IMR-90 (cell line): Measurements from ENCODE around the gene TMEM256. TPM values are rescaled to one million over a fixed set of nuclear protein-coding genes. Genes with fewer than 3 reads are reported as not detected.
A peak's percentile ranks its signal among the peaks of the same experiment; 100 is the strongest.

Experiments used
- ATAC-seq: fragments of 200-7000 bp; cut with Tn5 transposase; 2 replicates; pipeline ENCODE4 v1.9.1; 2020; ENCODE audit warnings: low read depth, mild to moderate bottlenecking, moderate library complexity
- BruUV-seq: library from RNA; stranded (reverse); fragments of 400-500 nt; replicated peaks from 2 replicates; lab custom pipeline; 2021; lab: Mats Ljungman, UMichigan
- CTCF ChIA-PET: fragments of 300-600 bp; formaldehyde crosslinking; extraction: SDS; loops from one replicate; lab custom pipeline; 2021; ENCODE audit warnings: antibody characterized with exemption; lab: Yijun Ruan, JAX
- POLR2A ChIA-PET: fragments of 300-600 bp; sonication (Branson Sonifier 250); formaldehyde crosslinking; loops from one replicate; lab custom pipeline; 2022; ENCODE audit warnings: antibody characterized with exemption; ENCODE audit not compliant: unreplicated experiment; lab: Charles Lee
- DNase-seq: peaks from one replicate; pipeline ENCODE4 v3.0.0; 2013
- H2AFZ ChIP-seq: replicated peaks from 2 replicates; pipeline ENCODE3; 2013; ENCODE audit warnings: low read length, mild to moderate bottlenecking; ENCODE audit not compliant: poor library complexity
- H2AK5ac ChIP-seq: 2 replicates; pipeline ENCODE4 v1.6.1; 2013; ENCODE audit warnings: low read depth, low read length, inconsistent platforms
- H2AK9ac ChIP-seq: replicated peaks from 2 replicates; pipeline ENCODE3; 2013; ENCODE audit warnings: mild to moderate bottlenecking, low read depth, low read length, moderate library complexity; ENCODE audit not compliant: poor library complexity
- H2BK120ac ChIP-seq: 2 replicates; pipeline ENCODE4 v1.6.1; 2013; ENCODE audit warnings: low read depth, low read length, inconsistent platforms
- H2BK15ac ChIP-seq: 3 replicates; pipeline ENCODE4 v1.6.1; 2013; ENCODE audit warnings: low read depth, low read length, inconsistent platforms
- H2BK20ac ChIP-seq: 2 replicates; pipeline ENCODE4 v1.6.1; 2013; ENCODE audit warnings: low read depth, mild to moderate bottlenecking, inconsistent platforms, low read length, moderate library complexity
- H2BK5ac ChIP-seq: 2 replicates; pipeline ENCODE4 v1.6.1; 2013; ENCODE audit warnings: mild to moderate bottlenecking, low read depth, low read length, inconsistent platforms; ENCODE audit not compliant: poor library complexity, severe bottlenecking
- H3K14ac ChIP-seq: replicated peaks from 2 replicates; pipeline ENCODE4 v1.6.1; 2013; ENCODE audit warnings: low read depth, low read length, inconsistent platforms
- H3K18ac ChIP-seq: 2 replicates; pipeline ENCODE4 v1.6.1; 2013; ENCODE audit warnings: low read depth, low read length, control low read depth
- H3K23ac ChIP-seq: 2 replicates; pipeline ENCODE4 v1.6.1; 2013; ENCODE audit warnings: low read depth, low read length, inconsistent platforms
- H3K27ac ChIP-seq: 2 replicates; pipeline ENCODE4 v1.5.1; 2013; ENCODE audit warnings: mild to moderate bottlenecking, control low read depth, low read length; ENCODE audit not compliant: insufficient read depth
- H3K27me3 ChIP-seq: 2 replicates; pipeline ENCODE4 v1.6.1; 2013; ENCODE audit warnings: low read length; ENCODE audit not compliant: control insufficient read depth, insufficient read depth
- H3K36me3 ChIP-seq: 2 replicates; pipeline ENCODE4 v1.6.1; 2013; ENCODE audit warnings: low read length, mixed read lengths; ENCODE audit not compliant: control insufficient read depth, insufficient read depth
- H3K4ac ChIP-seq: 2 replicates; pipeline ENCODE4 v1.6.1; 2013; ENCODE audit warnings: low read depth, low read length, inconsistent platforms
- H3K4me1 ChIP-seq: 2 replicates; pipeline ENCODE4 v1.6.1; 2013; ENCODE audit warnings: low read length, mixed read lengths; ENCODE audit not compliant: control insufficient read depth, insufficient read depth
- H3K4me2 ChIP-seq: 2 replicates; pipeline ENCODE4 v1.6.1; 2013; ENCODE audit warnings: low read depth, mild to moderate bottlenecking, control low read depth, low read length, moderate library complexity
- H3K4me3 ChIP-seq: 2 replicates; pipeline ENCODE4 v1.5.1; 2013; ENCODE audit warnings: low read depth, mild to moderate bottlenecking, control low read depth, low read length, moderate library complexity; ENCODE audit not compliant: insufficient read depth
- H3K56ac ChIP-seq: 2 replicates; pipeline ENCODE4 v1.6.1; 2013; ENCODE audit warnings: low read length, inconsistent platforms; ENCODE audit not compliant: insufficient read depth; ENCODE audit errors: extremely low read depth
- H3K79me1 ChIP-seq, 2 experiments: 2 replicates each; pipeline ENCODE4 v1.6.1; 2013; ENCODE audit warnings: low read length in 2 of 2, inconsistent platforms in 1 of 2, low read depth in 1 of 2
- H3K9ac ChIP-seq: 2 replicates; pipeline ENCODE4 v1.6.1; 2013; ENCODE audit warnings: low read depth, low read length, control low read depth
- H3K9me1 ChIP-seq: 2 replicates; pipeline ENCODE4 v1.6.1; 2013; ENCODE audit warnings: low read length, inconsistent platforms; ENCODE audit not compliant: insufficient read depth
- H3K9me3 ChIP-seq: 2 replicates; pipeline ENCODE4 v1.6.1; 2013; ENCODE audit warnings: low read length; ENCODE audit not compliant: control insufficient read depth, insufficient read depth
- H4K20me1 ChIP-seq: 2 replicates; pipeline ENCODE4 v1.6.1; 2013; ENCODE audit warnings: low read length, inconsistent platforms; ENCODE audit not compliant: insufficient read depth
- H4K5ac ChIP-seq: 2 replicates; pipeline ENCODE4 v1.6.1; 2013; ENCODE audit warnings: mild to moderate bottlenecking, low read depth, low read length, control low read depth
- H4K8ac ChIP-seq, 2 experiments: 2 replicates each; pipeline ENCODE4 v1.6.1; 2013; ENCODE audit warnings: low read depth in 2 of 2, low read length in 2 of 2, control low read depth in 1 of 2, inconsistent platforms in 1 of 2
- H4K91ac ChIP-seq: 2 replicates; pipeline ENCODE4 v1.6.1; 2013; ENCODE audit warnings: low read depth, low read length, inconsistent platforms; ENCODE audit not compliant: insufficient read depth
- BHLHE40 ChIP-seq: fragments of 150-350 bp; IDR thresholded peaks from 2 replicates; pipeline ENCODE4 v1.6.1; 2016; ENCODE audit warnings: mild to moderate bottlenecking, low read depth, low read length
- CTCF ChIP-seq: conservative IDR thresholded peaks from 2 replicates; pipeline ENCODE4 v1.5.1; 2012; ENCODE audit warnings: mild to moderate bottlenecking, low read depth, low read length, improper control_type of control experiment
- MAFK ChIP-seq: IDR thresholded peaks from 2 replicates; pipeline ENCODE4 v1.6.1; 2012; ENCODE audit warnings: low read depth, low read length, improper control_type of control experiment
- MAZ ChIP-seq: IDR thresholded peaks from 2 replicates; pipeline ENCODE4 v1.6.1; 2012; ENCODE audit warnings: low read depth, mild to moderate bottlenecking, low read length, improper control_type of control experiment, moderate library complexity, borderline replicate concordance
- MXI1 ChIP-seq: IDR thresholded peaks from 2 replicates; pipeline ENCODE4 v1.6.1; 2012; ENCODE audit warnings: low read depth, mild to moderate bottlenecking, low read length, moderate library complexity, borderline replicate concordance
- POLR2A ChIP-seq: IDR thresholded peaks from 2 replicates; pipeline ENCODE4 v1.6.1; 2012; ENCODE audit warnings: mild to moderate bottlenecking, low read depth, low read length
- RAD21 ChIP-seq: IDR thresholded peaks from 2 replicates; pipeline ENCODE4 v1.6.1; 2012; ENCODE audit warnings: low read length, improper control_type of control experiment
- RCOR1 ChIP-seq: IDR thresholded peaks from 2 replicates; pipeline ENCODE4 v1.6.1; 2012; ENCODE audit warnings: mild to moderate bottlenecking, low read length, improper control_type of control experiment; ENCODE audit not compliant: insufficient replicate concordance
- RFX5 ChIP-seq: IDR thresholded peaks from 2 replicates; pipeline ENCODE4 v1.8.0; 2012; ENCODE audit warnings: low read depth, mild to moderate bottlenecking, low read length, moderate library complexity
- SMC3 ChIP-seq: fragments of 150-350 bp; IDR thresholded peaks from 2 replicates; pipeline ENCODE4 v1.6.1; 2016; ENCODE audit warnings: low read depth, mild to moderate bottlenecking, antibody characterized with exemption, low read length, moderate library complexity
- USF2 ChIP-seq: fragments of 150-350 bp; IDR thresholded peaks from 2 replicates; pipeline ENCODE4 v1.6.1; 2017; ENCODE audit warnings: mild to moderate bottlenecking, antibody characterized with exemption, low read length, low read depth
- WGBS, 2 experiments: methylation state at CpG; one replicate each; pipeline versions ENCODE4 v1.1.5 to v1.1.7; 2013; ENCODE audit warnings: missing lambda C conversion rate in 2 of 2; ENCODE audit not compliant: insufficient read length in 1 of 2; ENCODE audit errors: extremely low coverage in 2 of 2; 5-methylcytosine and 5-hydroxymethylcytosine counted together
- dilution Hi-C: fragments of 300-500 bp; cut with HindIII; formaldehyde crosslinking; loops from one replicate; pipeline ENCODE4 v1.14.3; 2018; ENCODE audit warnings: low sequenced_read_pairs; ENCODE audit not compliant: unreplicated experiment
- in situ Hi-C: fragments of 300-500 bp; cut with MboI; formaldehyde crosslinking; loops from 3 replicates; pipeline ENCODE4 v1.14.3; 2019; ENCODE audit warnings: low sequenced_read_pairs, inconsistent platforms, mixed read lengths
- intact Hi-C: fragments of 100-400 bp; cut with micrococcal nuclease; formaldehyde crosslinking; loops from 2 replicates; pipeline ENCODE4 v1.10.0; 2022
- polyA plus RNA-seq, 3 experiments: library from polyadenylated mRNA; depleted of rRNA; stranded (reverse); fragments of >200 nt; gene quantifications; 2 replicates each; pipeline ENCODE4 v1.2.3, GENCODE V29; 2012; ENCODE audit warnings: low replicate concordance in 1 of 3
- total RNA-seq: library from RNA; depleted of rRNA; stranded (reverse); fragments of >200 nt; gene quantifications from 2 replicates; pipeline ENCODE4 v1.2.3, GENCODE V29; 2012

TMEM256 gene
- total and polyA plus RNA-seq, 2 of the 4 experiments (the other 2 are of a cell fraction): 38.4 to 174 TPM

- ChIA-PET POLR2A (interaction anchor here (0.5 kb wide), 1 partner anchor 30 kb away, joined by 8 read pairs; no protein-coding TSS in a partner anchor), CTCF (interaction anchor here (0.6 to 1.9 kb wide), 12 partner anchors 9 to 179 kb away, joined by 3 to 12 read pairs (median 4); partner anchors contain the start of genes SENP3, SPEM2 and TMEM256)
- Histone ChIP-seq H3K4me1 (peaks cover 8% of the 10 kb centered on the region), H3K14ac (no peak overlapping the region), H3K56ac (no peak overlapping the region), H2BK20ac (no peak overlapping the region), H3K4ac (no peak overlapping the region), H3K4me3 (peak overlapping the region; percentile 35), H3K4me2 (peak overlapping the region; percentile 84), H2AFZ (peak overlapping the region; percentile 81), H4K5ac (no peak overlapping the region; the same call in 1 of the 2 replicates), H3K79me1 (peaks cover 0 to 2% of the 10 kb centered on the region in 2 experiments; a peak in 1 of 4 replicates), H4K91ac (no peak overlapping the region), H2BK120ac (no peak overlapping the region), H3K27me3 (peaks cover 34% of the 10 kb centered on the region), H3K36me3 (no peaks in the 10 kb centered on the region), H3K9me1 (no peaks in the 10 kb centered on the region), H3K9ac (no peak overlapping the region), H4K8ac (peak overlapping the region; percentile 11 to 66; a peak in 2 of 4 replicates), H2BK5ac (no peak overlapping the region), H2AK5ac (peak overlapping the region; percentile 74), H3K27ac (no peak overlapping the region), H3K23ac (no peak overlapping the region; the same call in 1 of the 2 replicates), H3K9me3 (no peaks in the 10 kb centered on the region), H3K18ac (no peak overlapping the region), H2AK9ac (peak overlapping the region; percentile 18), H4K20me1 (peaks cover 3% of the 10 kb centered on the region; the same call in 1 of the 2 replicates), H2BK15ac (no peak overlapping the region)
- intact Hi-C loops: loop anchor here (1.0 to 5.0 kb wide), 4 partner anchors 32 to 125 kb away; partner anchors contain the start of genes KCTD11, SENP3 and TMEM256
- no TSS peak for BruUV-seq
- ATAC-seq (peak; percentile 87), DNase-seq (peak; percentile 75)
- WGBS, 2 experiments: 4% methylated on average over 72 of the region's 92 CpGs; no CpG with 5 or more reads in 1 of the 2 experiments
- dilution Hi-C loops: no loop called here
- in situ Hi-C loops: no loop called here
- TF ChIP-seq MAFK (no peak), RCOR1 (no peak), SMC3 (peak; percentile 73), RFX5 (no peak), CTCF (peak; percentile 94), POLR2A (no peak), USF2 (peak; percentile 10; the same call in 1 of the 2 replicates), BHLHE40 (peak; percentile 61), RAD21 (peak; percentile 82), MAZ (peak; percentile 49; the same call in 1 of the 2 replicates), MXI1 (peak; percentile 80)
Observed at GRCh38 chr17:7436556-7437368, 32.9 kb upstream of the TMEM256 start.
